GM18868 (cell line): ENCODE data around the gene SIPA1L3.
"Not testable (repeated sequence)": the region's sequence is repeated elsewhere in the genome, so short reads cannot be mapped to it uniquely, and the experiment has no call there.

Experiments
- ATAC-seq: cut with Tn5 transposase; IDR thresholded peaks from one replicate; pipeline ENCODE4 v1.9.1; 2021; ENCODE audit warnings: mild to moderate bottlenecking, moderate library complexity; ENCODE audit not compliant: unreplicated experiment

SIPA1L3 gene, protein sequence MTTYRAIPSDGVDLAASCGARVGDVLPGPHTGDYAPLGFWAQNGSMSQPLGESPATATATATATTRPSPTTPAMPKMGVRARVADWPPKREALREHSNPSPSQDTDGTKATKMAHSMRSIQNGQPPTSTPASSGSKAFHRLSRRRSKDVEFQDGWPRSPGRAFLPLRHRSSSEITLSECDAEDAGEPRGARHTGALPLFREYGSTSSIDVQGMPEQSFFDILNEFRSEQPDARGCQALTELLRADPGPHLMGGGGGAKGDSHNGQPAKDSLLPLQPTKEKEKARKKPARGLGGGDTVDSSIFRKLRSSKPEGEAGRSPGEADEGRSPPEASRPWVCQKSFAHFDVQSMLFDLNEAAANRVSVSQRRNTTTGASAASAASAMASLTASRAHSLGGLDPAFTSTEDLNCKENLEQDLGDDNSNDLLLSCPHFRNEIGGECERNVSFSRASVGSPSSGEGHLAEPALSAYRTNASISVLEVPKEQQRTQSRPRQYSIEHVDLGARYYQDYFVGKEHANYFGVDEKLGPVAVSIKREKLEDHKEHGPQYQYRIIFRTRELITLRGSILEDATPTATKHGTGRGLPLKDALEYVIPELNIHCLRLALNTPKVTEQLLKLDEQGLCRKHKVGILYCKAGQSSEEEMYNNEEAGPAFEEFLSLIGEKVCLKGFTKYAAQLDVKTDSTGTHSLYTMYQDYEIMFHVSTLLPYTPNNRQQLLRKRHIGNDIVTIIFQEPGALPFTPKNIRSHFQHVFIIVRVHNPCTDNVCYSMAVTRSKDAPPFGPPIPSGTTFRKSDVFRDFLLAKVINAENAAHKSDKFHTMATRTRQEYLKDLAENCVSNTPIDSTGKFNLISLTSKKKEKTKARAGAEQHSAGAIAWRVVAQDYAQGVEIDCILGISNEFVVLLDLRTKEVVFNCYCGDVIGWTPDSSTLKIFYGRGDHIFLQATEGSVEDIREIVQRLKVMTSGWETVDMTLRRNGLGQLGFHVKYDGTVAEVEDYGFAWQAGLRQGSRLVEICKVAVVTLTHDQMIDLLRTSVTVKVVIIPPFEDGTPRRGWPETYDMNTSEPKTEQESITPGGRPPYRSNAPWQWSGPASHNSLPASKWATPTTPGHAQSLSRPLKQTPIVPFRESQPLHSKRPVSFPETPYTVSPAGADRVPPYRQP (N-terminal part only)

DNA sequence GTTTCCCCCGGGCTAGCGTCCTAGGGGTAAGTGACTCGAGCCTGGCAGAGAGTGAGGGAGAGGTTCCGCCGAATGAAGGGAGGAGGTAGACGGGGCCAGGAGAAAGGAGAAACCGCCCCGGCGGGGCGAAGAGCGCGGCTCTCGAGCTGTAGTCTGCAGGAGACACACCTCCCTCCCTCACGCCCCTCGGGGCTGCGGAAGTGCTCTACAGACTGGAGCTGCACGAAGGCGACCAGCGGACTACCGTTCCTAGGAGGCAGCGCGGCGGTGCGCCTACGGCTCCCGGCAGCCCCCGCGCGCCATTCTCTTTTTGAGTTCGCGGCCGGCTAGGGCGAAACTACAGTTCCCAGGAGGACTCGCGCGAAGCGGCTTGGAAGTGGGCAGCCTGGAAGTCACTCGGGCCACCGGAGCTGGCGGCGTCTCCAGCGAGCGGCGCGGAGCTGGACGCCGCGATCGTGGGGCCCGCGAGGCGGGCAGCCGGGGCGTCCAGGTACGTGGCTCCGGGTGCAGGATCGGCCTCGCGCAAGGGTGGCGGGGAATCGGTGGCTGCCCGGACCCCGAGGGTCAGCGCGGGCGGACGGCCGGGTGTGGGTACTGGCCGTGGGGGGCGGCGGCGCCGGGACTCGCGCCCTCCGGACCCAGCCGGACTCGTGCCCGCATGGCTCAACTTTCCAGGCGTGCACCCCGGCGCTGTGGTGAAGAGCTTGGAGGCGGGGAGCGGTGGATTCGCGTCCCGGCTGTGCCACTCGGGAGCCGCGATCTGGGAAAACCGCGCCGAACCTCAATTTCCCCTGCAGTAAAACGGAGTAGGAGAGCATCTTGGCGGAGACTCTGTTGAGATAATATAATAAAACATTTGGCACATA is at the start of gene SIPA1L3:
TSS of gene SIPA1L3 (plus strand) at position 340 of the 866 bp plus-strand sequence. CDS start 174,358 bp downstream, outside the sequence.
- ATAC-seq: peak; percentile 89

DNA sequence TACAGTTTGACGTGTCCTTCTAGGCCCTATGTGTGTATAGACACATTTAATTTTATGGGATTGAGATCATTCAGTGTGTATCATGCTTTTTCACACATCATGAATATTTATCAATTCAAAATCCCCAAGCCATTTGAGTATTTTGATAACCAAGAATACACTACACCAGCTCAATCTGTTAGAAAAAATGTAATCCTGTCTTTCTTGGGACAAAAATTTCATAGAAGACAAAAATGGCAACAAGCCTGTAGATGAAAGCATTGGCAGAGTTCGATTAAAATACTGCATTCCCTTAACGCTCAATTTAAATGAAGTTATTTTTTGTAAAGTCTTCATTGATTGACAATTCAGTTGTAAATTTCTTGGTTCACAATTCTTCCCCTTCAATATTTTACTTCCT is 42.5 kb upstream of the SIPA1L3 start:
- no peak for ATAC-seq

DNA sequence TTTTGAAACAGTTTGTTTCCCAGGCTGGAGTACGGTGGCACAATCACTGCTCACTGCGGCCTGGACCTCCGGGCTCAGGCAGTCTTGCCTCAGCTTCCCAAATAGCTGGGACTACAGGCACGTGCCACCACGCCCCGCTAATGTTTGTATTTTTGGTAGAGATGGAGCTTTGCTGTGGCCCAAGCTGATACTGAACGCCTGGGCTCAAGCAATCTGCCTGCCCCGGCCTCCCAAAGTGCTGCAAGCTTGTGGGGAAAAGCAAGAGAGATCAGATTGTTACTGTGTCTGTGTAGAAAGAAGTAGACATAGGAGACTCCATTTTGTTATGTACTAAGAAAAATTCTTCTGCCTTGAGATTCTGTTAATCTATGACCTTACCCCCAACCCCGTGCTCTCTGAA is 41.1 kb upstream of the SIPA1L3 start:
- ATAC-seq: not testable (repeated sequence)

DNA sequence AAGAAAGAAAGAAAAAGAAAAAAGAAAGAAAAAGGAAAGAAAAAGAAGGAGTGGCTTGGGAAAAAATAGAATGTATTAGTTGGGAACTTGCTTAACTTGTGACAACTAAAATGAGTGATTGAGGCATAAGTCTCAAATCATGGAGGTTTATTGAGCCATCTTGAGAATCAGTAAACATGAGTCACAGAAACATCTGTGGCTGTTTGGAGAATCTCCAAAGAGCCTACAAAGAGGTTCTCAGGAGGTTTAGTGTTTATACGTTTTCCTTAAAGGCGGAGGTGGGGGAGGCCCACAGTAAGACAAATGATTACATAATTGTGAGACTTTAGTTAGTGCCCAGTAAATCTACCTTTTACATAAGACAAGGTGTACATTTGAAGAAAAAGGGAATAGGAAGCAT is 39.2 kb upstream of the SIPA1L3 start:
- ATAC-seq: no peak

DNA sequence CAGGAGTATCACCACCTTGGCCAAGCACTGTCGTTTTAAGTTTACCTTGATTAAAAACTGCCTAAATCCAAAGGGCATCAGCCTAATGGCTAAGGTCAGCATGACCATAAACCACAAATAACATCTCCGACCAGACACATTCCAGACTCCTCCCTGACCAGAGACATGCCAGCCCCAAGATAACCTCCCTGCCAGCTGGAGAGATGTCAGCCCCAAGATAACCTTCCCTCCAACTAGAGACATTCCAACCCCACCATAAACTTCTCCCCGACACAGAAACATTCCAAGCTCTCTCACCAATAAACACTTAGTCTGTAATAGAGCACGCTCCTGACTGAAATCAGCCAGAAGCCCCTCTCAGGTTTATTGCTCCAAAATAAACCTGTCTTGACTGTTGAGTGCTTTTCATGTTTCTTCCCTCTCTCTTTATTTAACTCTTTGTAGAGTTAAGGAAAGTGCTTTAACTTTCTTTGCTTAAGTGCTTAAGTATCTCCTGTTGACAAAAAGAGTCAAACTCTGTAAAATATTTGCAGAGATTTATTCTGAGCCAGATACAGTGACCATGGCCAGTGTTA is 37.2 kb upstream of the SIPA1L3 start:
- ATAC-seq: no peak

DNA sequence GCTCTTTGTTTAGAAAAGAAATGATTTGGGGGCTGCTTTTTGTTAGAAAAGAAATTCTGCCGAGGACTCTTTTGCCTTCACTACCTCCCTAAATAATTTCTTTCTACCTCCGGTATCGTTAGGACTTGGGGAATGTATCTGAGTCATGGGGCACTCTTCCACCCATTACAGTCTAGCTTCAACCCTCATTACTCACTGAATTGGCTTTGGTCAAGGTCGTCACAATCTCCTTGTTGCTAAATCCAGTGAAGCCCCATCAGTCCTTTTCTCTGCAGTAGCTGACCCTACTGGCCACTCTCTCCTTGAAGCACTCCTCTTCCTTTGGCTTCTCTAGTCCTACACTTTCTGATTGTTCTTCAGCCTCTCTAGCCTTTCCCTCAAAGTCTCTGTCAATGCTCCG is 34.6 kb upstream of the SIPA1L3 start:
- ATAC-seq: no peak

DNA sequence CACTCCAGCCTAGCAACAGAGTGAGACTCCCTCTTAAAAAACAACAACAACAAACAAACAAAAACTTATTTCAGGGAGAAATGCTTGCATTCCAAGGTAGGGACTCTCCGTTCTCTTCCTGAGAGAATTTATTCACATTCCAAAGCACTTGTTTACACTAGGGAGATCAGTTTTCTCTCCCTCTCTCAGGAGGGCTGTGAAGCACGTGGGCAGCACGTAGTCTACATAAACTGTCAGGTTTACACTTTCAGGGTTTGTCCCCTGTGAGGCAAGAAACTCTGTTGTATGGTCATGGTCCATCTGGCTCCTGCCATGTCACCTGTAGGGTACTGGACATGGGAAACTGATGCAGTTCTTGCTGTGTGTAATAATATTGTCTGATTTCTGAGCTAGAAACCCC is 32.2 kb upstream of the SIPA1L3 start:
- no peak for ATAC-seq

DNA sequence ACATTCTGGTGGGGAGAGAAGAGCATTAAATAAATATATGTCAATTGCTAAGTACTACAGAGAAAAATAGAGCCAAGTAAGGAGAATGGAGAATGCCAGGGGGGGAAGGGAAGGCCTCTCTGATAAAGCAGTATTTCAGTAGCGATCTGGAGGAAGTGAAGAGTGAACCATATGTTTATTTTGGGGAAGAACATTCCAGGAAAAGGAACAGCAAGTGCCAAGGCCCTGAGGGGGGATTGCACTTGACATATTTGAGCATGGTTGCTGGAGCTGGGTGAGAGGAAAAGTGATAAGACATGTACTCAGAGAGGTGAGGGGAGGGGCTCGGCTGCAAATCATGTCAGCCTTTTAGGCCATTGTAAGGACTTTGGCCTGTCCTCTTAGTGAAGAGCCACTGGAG is 31.0 kb upstream of the SIPA1L3 start:
- ATAC-seq: no peak

DNA sequence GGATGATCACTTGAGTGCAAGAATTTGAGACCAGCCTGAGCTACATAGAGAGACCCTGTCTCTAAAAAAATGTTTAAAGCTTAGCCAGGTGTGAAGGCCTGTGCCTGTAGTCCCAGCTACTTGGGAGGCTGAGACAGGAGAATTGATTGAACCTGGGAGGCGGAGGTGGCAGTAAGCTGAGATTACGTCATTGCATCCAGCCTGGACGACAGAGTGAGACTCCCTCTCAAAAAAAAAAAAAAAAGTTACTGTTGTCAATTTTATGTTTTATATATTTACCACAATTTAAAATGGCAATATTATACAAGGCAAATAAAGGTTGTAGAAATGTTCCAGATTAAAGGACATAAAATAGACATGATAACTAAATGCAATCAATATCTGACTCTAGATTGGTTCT is 29.9 kb upstream of the SIPA1L3 start:
- ATAC-seq: no peak

DNA sequence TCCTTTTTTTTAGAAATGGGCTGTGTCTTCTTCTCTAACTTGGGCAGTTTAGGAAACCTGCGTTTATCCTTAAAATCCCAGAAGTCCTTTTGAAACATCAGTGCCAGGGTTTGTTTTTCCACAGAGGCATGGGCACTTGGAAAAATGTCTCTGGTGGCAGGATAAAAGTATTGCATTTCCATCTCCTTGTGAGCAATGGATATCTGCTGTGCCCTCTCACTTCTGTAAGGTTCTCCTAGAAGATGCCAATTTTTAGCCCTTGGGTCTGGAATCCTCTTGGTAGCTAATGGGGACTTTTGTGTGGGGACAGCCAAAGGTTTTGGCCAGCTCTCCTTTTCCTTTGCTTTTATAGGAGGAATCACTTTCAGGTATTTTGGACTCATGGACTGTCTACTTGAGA is 21.6 kb upstream of the SIPA1L3 start:
- no peak for ATAC-seq

DNA sequence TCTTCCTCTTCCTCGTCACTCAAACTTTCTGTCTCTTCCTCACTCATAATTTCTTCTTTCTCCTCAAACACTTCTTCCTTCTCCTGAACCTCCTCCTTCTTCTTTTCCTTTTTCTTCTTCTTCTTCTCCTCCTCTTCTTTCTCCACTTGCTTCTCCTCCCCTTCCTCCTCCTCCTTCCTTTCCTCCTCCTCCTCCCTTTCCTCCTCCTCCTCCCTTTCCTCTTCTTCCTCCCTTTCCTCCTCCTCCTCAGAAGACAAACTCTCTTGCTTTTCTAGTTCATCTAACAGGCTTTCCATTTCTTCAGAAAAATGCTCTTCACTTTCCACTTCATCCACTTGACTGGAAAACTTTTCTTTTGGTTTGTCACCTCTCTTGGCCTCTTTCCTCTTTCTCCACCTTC is 20.4 kb upstream of the SIPA1L3 start:
- no peak for ATAC-seq

DNA sequence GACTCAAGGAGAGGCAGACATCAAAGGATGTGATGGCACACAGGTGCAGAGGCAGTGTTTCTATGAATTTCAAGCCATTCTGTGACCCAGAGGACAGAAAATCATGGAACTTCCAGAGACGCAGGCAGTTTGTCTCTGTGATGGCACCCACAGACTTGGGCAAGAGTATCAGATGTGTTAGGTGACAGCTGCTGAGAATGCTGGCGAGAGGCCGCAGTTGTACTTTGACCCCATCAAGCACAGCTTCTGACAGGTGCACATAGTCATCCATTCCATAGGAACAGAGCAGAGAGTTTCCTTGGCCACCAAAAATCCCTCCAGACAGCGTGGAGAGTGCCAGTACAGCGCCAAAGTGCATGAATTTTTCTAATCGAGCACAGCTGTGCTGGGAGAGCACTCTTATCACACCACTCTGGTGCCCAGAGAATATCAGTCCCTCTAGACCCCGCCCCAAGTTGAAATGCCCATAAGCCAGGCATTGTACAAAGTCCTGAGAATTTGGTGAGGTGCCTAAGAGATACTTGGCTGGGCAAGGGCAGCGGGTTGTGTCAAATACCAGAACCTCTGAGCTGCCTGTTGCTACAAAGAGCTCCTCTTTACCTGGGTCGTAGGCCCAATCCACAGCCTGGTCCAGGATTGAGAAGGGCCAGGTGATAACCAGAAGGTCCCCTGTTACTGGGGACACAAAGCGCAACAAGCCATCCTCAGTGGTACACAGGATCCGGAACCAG is 13.0 kb upstream of the SIPA1L3 start:
- no peak for ATAC-seq

DNA sequence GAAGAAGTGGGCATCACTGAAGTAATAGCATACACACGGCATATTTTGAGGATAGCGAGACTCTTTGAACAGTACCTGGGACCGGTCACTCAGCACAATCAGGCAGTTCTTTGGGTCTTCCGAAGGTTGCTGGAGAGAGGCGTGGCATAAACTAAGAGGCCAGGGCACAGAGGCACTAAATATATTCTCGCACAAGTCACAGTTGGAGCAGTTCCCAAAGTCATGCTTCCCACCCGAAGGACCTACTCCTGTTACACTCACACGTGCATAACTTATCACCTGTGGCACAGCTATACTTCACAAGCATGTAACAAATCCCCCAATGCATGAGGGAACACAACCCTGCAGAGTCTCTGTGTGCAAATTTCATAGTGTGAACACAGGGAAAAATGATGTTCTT is 10.8 kb upstream of the SIPA1L3 start:
- ATAC-seq: no peak

DNA sequence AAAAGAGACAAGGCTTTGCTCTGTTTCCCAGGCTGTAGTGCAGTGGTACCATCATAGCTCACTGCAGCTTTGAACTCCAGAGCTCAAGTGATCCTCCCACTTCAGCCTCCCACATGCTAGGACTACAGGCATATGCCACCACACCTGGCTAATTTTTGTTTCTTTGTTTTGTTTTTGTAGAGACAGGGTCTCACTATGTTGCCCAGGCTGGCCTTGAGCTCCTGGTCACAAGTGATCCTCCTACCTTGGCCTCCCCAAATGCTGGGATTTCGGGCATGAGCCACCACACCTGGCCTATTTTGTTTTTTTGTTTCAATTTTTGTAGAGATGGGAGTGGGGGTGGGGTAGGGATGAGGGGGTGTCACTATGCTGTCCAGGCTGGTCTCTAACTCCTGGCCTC is 7.6 kb upstream of the SIPA1L3 start:
- ATAC-seq: no peak

DNA sequence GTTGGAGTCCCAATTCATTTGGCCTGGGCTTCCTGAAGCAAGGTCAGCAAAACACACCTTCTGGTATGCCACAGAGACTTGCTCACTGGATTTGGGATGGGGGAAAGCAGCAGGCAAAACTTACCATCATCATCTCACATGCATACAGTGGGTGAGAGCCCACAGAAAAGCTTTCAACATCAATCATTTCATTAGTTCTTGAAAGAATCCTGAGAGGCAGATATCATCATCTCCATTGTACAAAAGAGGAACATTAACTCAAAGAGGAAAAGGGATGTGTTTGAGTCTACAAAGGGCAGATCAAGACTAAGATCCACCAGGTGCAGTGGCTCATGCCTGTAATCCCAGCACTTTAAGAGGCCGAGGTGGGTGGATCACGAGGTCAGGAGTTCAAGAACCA is 7.0 kb upstream of the SIPA1L3 start:
- no peak for ATAC-seq

DNA sequence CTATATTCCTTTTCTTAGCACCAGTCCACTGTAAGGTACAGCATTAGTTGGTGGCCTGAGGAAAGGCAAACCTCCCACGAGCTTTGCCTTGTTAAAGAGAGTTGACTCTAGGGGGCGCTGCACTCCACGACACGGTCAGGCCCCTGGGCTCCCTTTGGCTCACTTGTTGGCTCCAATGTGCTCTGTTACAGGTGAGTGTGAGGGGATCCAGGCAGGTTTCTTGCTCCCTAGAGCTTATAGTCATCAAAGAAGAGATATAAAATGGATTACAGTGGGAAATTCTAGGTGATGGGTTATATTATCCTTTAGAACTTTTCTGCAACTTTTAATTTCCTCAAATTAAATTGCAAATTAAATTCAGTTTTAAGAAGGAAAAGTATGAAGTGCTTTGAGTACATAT is 4.3 kb upstream of the SIPA1L3 start:
- ATAC-seq: no peak

DNA sequence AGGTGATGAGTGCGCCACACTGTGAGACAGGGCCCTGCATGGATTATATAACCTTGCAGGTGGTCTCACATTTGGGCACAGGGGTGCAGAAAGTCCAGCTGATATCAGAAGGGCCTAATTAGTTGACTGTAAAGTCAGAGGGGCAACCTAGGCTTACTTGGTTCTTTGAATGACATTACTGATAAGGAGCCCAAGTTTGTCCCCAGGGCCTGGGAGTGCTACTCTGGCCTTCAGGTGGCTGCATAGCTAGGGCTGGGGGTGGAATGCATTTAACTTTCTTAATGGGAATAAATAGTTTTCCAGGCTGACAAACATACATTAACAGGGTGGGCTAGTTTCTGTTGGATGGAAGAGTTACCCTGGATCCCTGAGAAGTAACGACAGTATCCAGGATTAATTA is 3.9 kb upstream of the SIPA1L3 start:
- no peak for ATAC-seq

DNA sequence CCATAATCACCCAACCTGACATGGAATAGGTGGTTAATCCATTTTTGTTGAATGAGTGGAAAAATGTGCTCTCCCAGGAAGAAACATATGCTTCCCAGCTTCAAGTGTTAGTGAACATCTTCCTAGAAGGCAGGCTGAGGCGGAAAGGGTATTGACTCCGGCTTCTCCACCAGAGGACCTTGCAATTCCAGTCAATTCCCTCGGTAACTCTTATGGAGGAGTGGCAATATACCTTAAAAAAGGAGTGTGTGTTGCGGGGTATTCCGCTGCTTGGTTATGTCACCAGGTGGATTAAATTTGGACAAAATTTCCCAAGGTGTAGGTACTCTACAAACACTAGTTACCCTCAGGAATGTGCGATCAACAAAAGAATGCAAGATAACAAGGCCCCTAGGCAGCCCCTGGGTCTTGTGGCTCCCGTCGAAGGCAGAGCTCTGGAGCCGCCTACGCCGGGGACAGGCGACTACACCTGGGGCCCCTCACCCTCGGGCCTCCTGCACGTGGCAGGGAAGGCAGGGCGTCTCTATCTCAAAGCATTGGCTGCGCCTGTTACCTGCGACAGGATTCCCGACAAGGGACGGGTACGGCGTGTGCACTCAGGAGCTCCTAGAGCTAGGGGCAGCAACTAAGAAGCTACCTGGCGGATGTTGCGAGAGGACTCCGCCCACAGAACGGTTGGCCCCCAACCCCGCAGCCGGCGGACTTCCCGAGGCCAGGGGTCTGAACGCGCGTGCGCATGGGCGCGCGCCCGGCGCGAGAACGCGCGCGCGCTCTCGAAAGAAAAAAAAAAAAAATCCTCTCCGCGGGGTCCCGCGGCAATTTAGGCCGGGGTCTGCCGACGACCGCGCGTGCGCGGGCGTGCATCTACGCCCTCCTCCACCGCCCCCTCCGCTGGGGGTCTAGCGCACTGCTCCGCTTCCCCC is 801 bp upstream of the SIPA1L3 start, which contains the start of gene WDR87:
TSS of gene WDR87 (minus strand) at position 649 of the 923 bp plus-strand sequence. CDS start 8,355 bp downstream, outside the sequence.
- ATAC-seq: peak; percentile 30
